Endothelial cell of hepatic sinusoid (primary cell): ENCODE data around the gene SLC39A8.

Experiments
- in situ Hi-C: cut with HindIII; loops from 2 replicates; pipeline ENCODE4 v1.10.0; 2017; ENCODE audit warnings: low sequenced_read_pairs

The SLC39A8 gene

GRCh38 chr4:102234243-102234838, 110.9 kb downstream of the SLC39A8 start:
- in situ Hi-C loops, result no loop called here

GRCh38 chr4:102230194-102230593, 115.1 kb downstream of the SLC39A8 start:
- in situ Hi-C loops, result no loop called here

GRCh38 chr4:102227388-102227787, 117.9 kb downstream of the SLC39A8 start:
- in situ Hi-C loops, result no loop called here

GRCh38 chr4:102223461-102223860, 121.8 kb downstream of the SLC39A8 start:
- in situ Hi-C loops, result no loop called here

GRCh38 chr4:102222838-102223409, 122.4 kb downstream of the SLC39A8 start:
- in situ Hi-C loops, result no loop called here

- in situ Hi-C loops, result no loop called here
Measured at GRCh38 chr4:102219129-102219528, 126.2 kb downstream of the SLC39A8 start.

GRCh38 chr4:102218656-102219055, 126.6 kb downstream of the SLC39A8 start:
- in situ Hi-C loops, result no loop called here

GRCh38 chr4:102217775-102218355, 127.4 kb downstream of the SLC39A8 start:
- in situ Hi-C loops, result no loop called here

- in situ Hi-C loops, result no loop called here
Measured at GRCh38 chr4:102217345-102217744, 127.9 kb downstream of the SLC39A8 start.

GRCh38 chr4:102216666-102217065, 128.6 kb downstream of the SLC39A8 start:
- in situ Hi-C loops, result no loop called here

- in situ Hi-C loops, result no loop called here
Measured at GRCh38 chr4:102213031-102213430, 132.3 kb downstream of the SLC39A8 start.
